Caco-2 (cell line): ENCODE results near the gene SHB. TPM values are rescaled to one million over a fixed set of nuclear protein-coding genes. Genes with fewer than 3 reads are reported as not detected.

ENCODE experiments used
- BruUV-seq: library from RNA; stranded (reverse); fragments of 400-500 nt; replicated peaks from 2 replicates; lab custom pipeline; 2021; lab: Mats Ljungman, UMichigan
- CTCF ChIA-PET: fragments of 300-600 bp; sonication (Branson Sonifier 250); formaldehyde crosslinking; loops from one replicate; lab custom pipeline; 2022; ENCODE audit warnings: antibody characterized with exemption; lab: Charles Lee
- POLR2A ChIA-PET: fragments of 300-600 bp; sonication (Branson Sonifier 250); formaldehyde crosslinking; loops from one replicate; lab custom pipeline; 2022; ENCODE audit warnings: antibody characterized with exemption; lab: Charles Lee
- DNase-seq, 2 experiments: peaks; one replicate each; pipeline versions ENCODE4 v3.0.0 to v3.0.0-alpha.2; 2020 to 2022
- H3K27me3 ChIP-seq: replicated peaks from 2 replicates; pipeline ENCODE4 v1.6.0; 2011; ENCODE audit warnings: low read length; ENCODE audit not compliant: control insufficient read depth, insufficient read depth
- H3K36me3 ChIP-seq: 2 replicates; pipeline ENCODE4 v1.5.1; 2011; ENCODE audit warnings: low read length; ENCODE audit not compliant: control insufficient read depth, insufficient read depth
- H3K4me1 ChIP-seq: fragments of 250-450 bp; sonication (Bioruptor Pico); 2 replicates; pipeline ENCODE4 v1.5.1; 2020; ENCODE audit warnings: mild to moderate bottlenecking
- H3K4me3 ChIP-seq: 2 replicates; pipeline ENCODE4 v1.5.1; 2011; ENCODE audit warnings: low read depth, mild to moderate bottlenecking, control low read depth, low read length
- H3K9me3 ChIP-seq: fragments of 250-450 bp; sonication (Bioruptor Pico); 2 replicates; pipeline ENCODE4 v1.5.1; 2020; ENCODE audit warnings: mild to moderate bottlenecking, moderate library complexity
- H3K27ac Mint-ChIP-seq: one replicate; pipeline ENCODE4 v1.8.0; 2022; ENCODE audit warnings: mixed read lengths; ENCODE audit not compliant: unreplicated experiment
- H3K27me3 Mint-ChIP-seq: one replicate; pipeline ENCODE4 v1.8.0; 2022; ENCODE audit warnings: mixed read lengths; ENCODE audit not compliant: insufficient read depth, unreplicated experiment
- H3K36me3 Mint-ChIP-seq: one replicate; pipeline ENCODE4 v1.8.0; 2022; ENCODE audit warnings: mild to moderate bottlenecking, mixed read lengths; ENCODE audit not compliant: insufficient read depth, unreplicated experiment
- H3K4me1 Mint-ChIP-seq: one replicate; pipeline ENCODE4 v1.8.0; 2022; ENCODE audit warnings: low read depth, mixed read lengths; ENCODE audit not compliant: unreplicated experiment
- H3K4me3 Mint-ChIP-seq: one replicate; pipeline ENCODE4 v1.8.0; 2022; ENCODE audit warnings: mild to moderate bottlenecking, moderate library complexity, mixed read lengths; ENCODE audit not compliant: unreplicated experiment
- H3K9me3 Mint-ChIP-seq: one replicate; pipeline ENCODE4 v1.8.0; 2022; ENCODE audit warnings: mixed read lengths; ENCODE audit not compliant: unreplicated experiment
- intact Hi-C: fragments of 100-400 bp; cut with micrococcal nuclease; formaldehyde crosslinking; loops from one replicate; pipeline ENCODE4 v1.10.0; 2022; ENCODE audit not compliant: unreplicated experiment
- total RNA-seq: library from RNA; stranded (reverse); gene quantifications from 2 replicates; pipeline ENCODE4 v1.2.3, GENCODE V29; 2022
- TF ChIP-seq, protein P1 (sequence below), 2 experiments: fragments of 200-600 bp in 1 of 2; IDR thresholded peaks; 1 replicate in 1 of 2; 2 replicates in 1 of 2; pipeline versions ENCODE4 v1.5.1 to v1.8.0; 2011 to 2022; ENCODE audit warnings: antibody characterized with exemption in 1 of 2, control low read depth in 1 of 2, inconsistent platforms in 1 of 2, low read depth in 1 of 2, low read length in 1 of 2, mild to moderate bottlenecking in 1 of 2, moderate library complexity in 1 of 2; ENCODE audit not compliant: insufficient read depth in 1 of 2, severe bottlenecking in 1 of 2, unreplicated experiment in 1 of 2

The SHB gene
- total RNA-seq, 1 experiment from 2014 or later, result 18.3 TPM

- no peaks in the 10 kb centered on the region for H3K9me3 ChIP-seq
- no peaks in the 10 kb centered on the region for H3K27me3 ChIP-seq
- intact Hi-C loops, result no loop called here
- peaks cover 2% of the 10 kb centered on the region for H3K36me3 ChIP-seq
- DNase-seq, result no peak
- H3K27ac Mint-ChIP-seq, result no peak overlapping the region
- H3K4me3 ChIP-seq, result no peak overlapping the region
- H3K4me1 ChIP-seq, result no peaks in the 10 kb centered on the region
- H3K27me3 Mint-ChIP-seq, result no peaks in the 10 kb centered on the region
- no peak overlapping the region for H3K4me3 Mint-ChIP-seq
- POLR2A ChIA-PET, result no interaction called here
- no peaks in the 10 kb centered on the region for H3K9me3 Mint-ChIP-seq
- BruUV-seq, result no TSS peak
- TF ChIP-seq, protein P1, sequence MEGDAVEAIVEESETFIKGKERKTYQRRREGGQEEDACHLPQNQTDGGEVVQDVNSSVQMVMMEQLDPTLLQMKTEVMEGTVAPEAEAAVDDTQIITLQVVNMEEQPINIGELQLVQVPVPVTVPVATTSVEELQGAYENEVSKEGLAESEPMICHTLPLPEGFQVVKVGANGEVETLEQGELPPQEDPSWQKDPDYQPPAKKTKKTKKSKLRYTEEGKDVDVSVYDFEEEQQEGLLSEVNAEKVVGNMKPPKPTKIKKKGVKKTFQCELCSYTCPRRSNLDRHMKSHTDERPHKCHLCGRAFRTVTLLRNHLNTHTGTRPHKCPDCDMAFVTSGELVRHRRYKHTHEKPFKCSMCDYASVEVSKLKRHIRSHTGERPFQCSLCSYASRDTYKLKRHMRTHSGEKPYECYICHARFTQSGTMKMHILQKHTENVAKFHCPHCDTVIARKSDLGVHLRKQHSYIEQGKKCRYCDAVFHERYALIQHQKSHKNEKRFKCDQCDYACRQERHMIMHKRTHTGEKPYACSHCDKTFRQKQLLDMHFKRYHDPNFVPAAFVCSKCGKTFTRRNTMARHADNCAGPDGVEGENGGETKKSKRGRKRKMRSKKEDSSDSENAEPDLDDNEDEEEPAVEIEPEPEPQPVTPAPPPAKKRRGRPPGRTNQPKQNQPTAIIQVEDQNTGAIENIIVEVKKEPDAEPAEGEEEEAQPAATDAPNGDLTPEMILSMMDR (IDR thresholded peaks at IDR 0.05; ENCODE audit: insufficient read depth in 1 of 2, low read depth in 1 of 2, low read length in 1 of 2, severe bottlenecking in 1 of 2, unreplicated experiment in 1 of 2), result no peak
- H3K4me1 Mint-ChIP-seq, result peaks cover 7% of the 10 kb centered on the region
- peaks cover 16% of the 10 kb centered on the region for H3K36me3 Mint-ChIP-seq
- CTCF ChIA-PET, result interaction anchor here (0.6 kb wide), 1 partner anchor 10 kb away, joined by 6 read pairs; no protein-coding TSS in a partner anchor
These were observed 188.0 kb downstream of the SHB start for GRCh38 chr9:37880916-37881479.

DNA sequence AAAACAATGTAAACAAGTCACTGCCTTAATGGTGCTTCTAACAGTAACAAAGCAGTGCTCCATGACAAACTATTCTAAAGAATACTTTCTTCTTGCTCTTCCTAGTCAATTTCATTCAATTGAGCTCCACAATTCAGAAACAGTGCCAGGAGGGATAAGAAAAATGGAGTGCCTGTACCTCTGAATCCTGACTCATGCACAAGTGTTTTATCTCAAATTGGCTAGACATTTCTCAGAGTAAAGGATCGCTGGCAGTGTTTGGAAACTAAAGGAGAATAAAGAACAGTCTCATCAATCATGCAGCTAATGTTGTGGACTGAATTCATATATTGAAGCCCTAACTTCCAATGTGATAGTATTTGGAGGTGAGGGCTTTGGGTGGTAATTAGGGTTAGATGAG, 192.7 kb downstream of the SHB start:
- Histone ChIP-seq H3K36me3 (peaks cover 1% of the 10 kb centered on the region; the same call in 1 of the 2 replicates), H3K4me3 (no peak overlapping the region), H3K27me3 (no peaks in the 10 kb centered on the region), H3K4me1 (no peaks in the 10 kb centered on the region), H3K9me3 (no peaks in the 10 kb centered on the region)
- Mint-ChIP-seq H3K4me1 (no peaks in the 10 kb centered on the region), H3K9me3 (no peaks in the 10 kb centered on the region), H3K36me3 (peaks cover 17% of the 10 kb centered on the region), H3K27ac (no peak overlapping the region), H3K4me3 (no peak overlapping the region), H3K27me3 (no peaks in the 10 kb centered on the region)
- no TSS peak for BruUV-seq
- TF ChIP-seq, protein P1 (IDR thresholded peaks at IDR 0.05; ENCODE audit: insufficient read depth in 1 of 2, low read depth in 1 of 2, low read length in 1 of 2, severe bottlenecking in 1 of 2, unreplicated experiment in 1 of 2), result no peak
- no peak for DNase-seq
- CTCF ChIA-PET, result no interaction called here
- POLR2A ChIA-PET, result no interaction called here
- intact Hi-C loops, result no loop called here

DNA sequence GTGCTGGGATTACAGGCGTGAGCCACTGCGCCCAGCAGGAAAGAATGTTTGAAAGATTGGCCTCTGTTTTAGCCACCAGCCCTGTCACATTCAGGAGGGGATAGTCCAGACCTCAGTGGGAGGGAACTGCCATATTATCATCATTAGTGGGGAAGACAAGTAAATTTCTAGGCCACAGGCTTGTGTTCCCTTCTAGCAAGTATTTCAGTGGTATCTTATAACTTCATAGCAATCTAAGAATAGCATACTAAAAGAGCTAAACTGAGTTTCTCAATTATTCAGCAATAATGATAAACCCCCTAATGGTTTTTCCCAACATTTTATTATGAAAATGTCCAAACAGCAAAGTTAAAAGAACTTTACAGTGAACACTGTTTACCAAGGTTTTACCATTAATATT, 195.1 kb downstream of the SHB start:
- no TSS peak for BruUV-seq
- H3K36me3 ChIP-seq, result peaks cover 1% of the 10 kb centered on the region; the same call in 1 of the 2 replicates
- H3K4me1 ChIP-seq, result no peaks in the 10 kb centered on the region
- H3K27me3 ChIP-seq, result no peaks in the 10 kb centered on the region
- intact Hi-C loops, result no loop called here
- Mint-ChIP-seq H3K27ac (no peak overlapping the region), H3K4me1 (no peaks in the 10 kb centered on the region), H3K27me3 (no peaks in the 10 kb centered on the region), H3K36me3 (peaks cover 5% of the 10 kb centered on the region), H3K9me3 (no peaks in the 10 kb centered on the region), H3K4me3 (no peak overlapping the region)
- TF ChIP-seq, protein P1 (IDR thresholded peaks at IDR 0.05; ENCODE audit: insufficient read depth in 1 of 2, low read depth in 1 of 2, low read length in 1 of 2, severe bottlenecking in 1 of 2, unreplicated experiment in 1 of 2), result no peak
- DNase-seq, result no peak
- CTCF ChIA-PET, result no interaction called here
- POLR2A ChIA-PET, result no interaction called here
- H3K4me3 ChIP-seq, result no peak overlapping the region
- H3K9me3 ChIP-seq, result no peaks in the 10 kb centered on the region
